GM23338 (cell line): ENCODE results near the gene CARD9. TPM values are rescaled to one million over a fixed set of nuclear protein-coding genes. Genes with fewer than 3 reads are reported as not detected.

Experiments used
- ATAC-seq: fragments of 200-7000 bp; cut with Tn5 transposase; 3 replicates; pipeline ENCODE4 v1.9.1; 2020
- DNase-seq: peaks from one replicate; pipeline ENCODE4 v3.0.0-alpha.2; 2015; ENCODE audit warnings: low spot score
- H2AFZ ChIP-seq: fragments of 200-600 bp; sonication (generic); 2 replicates; pipeline ENCODE4 v1.8.0; 2016; ENCODE audit warnings: antibody characterized with exemption, mild to moderate bottlenecking, moderate library complexity
- H3F3A ChIP-seq: fragments of 200-600 bp; sonication (generic); replicated peaks from 2 replicates; pipeline ENCODE4 v1.8.0; 2017; ENCODE audit warnings: antibody characterized with exemption, mixed run types, low read depth
- H3K27ac ChIP-seq: fragments of 200-600 bp; sonication (generic); 2 replicates; pipeline ENCODE4 v1.6.1; 2016; ENCODE audit warnings: low read depth
- H3K27me3 ChIP-seq: fragments of 200-600 bp; sonication (generic); 2 replicates; pipeline ENCODE4 v1.8.0; 2016; ENCODE audit warnings: mild to moderate bottlenecking, mixed run types, moderate library complexity; ENCODE audit not compliant: insufficient read depth
- H3K36me3 ChIP-seq: fragments of 200-600 bp; sonication (generic); 2 replicates; pipeline ENCODE4 v1.8.0; 2016; ENCODE audit warnings: mild to moderate bottlenecking; ENCODE audit not compliant: insufficient read depth
- H3K4me1 ChIP-seq: fragments of 200-600 bp; sonication (generic); 2 replicates; pipeline ENCODE4 v1.8.0; 2016; ENCODE audit warnings: mild to moderate bottlenecking, moderate library complexity; ENCODE audit not compliant: insufficient read depth
- H3K4me2 ChIP-seq: fragments of 200-600 bp; sonication (generic); 2 replicates; pipeline ENCODE4 v1.7.1; 2017; ENCODE audit warnings: mixed run types
- H3K4me3 ChIP-seq: fragments of 200-600 bp; sonication (generic); 2 replicates; pipeline ENCODE4 v1.6.1; 2016; ENCODE audit warnings: mixed run types
- H3K79me2 ChIP-seq: fragments of 200-600 bp; sonication (generic); replicated peaks from 2 replicates; pipeline ENCODE4 v1.8.0; 2017; ENCODE audit warnings: mild to moderate bottlenecking; ENCODE audit not compliant: insufficient read depth
- H3K9me2 ChIP-seq: fragments of 200-600 bp; sonication (generic); 2 replicates; pipeline ENCODE4 v1.8.0; 2017; ENCODE audit not compliant: insufficient read depth
- H4K20me1 ChIP-seq: fragments of 200-600 bp; sonication (generic); replicated peaks from 2 replicates; pipeline ENCODE4 v1.8.0; 2017; ENCODE audit warnings: mild to moderate bottlenecking; ENCODE audit not compliant: insufficient read depth
- H3K27ac Mint-ChIP-seq: 2 replicates; pipeline ENCODE4 v1.8.0; 2020; ENCODE audit warnings: inconsistent platforms, mild to moderate bottlenecking, moderate library complexity, mixed read lengths
- H3K27me3 Mint-ChIP-seq: 3 replicates; pipeline ENCODE4 v1.8.0; 2022; ENCODE audit warnings: low read depth, mild to moderate bottlenecking, moderate library complexity, mixed read lengths, inconsistent platforms; ENCODE audit not compliant: insufficient read depth, poor library complexity
- H3K36me3 Mint-ChIP-seq: 3 replicates; pipeline ENCODE4 v1.8.0; 2021; ENCODE audit warnings: low read depth, mild to moderate bottlenecking, inconsistent platforms, moderate library complexity, mixed read lengths
- H3K4me1 Mint-ChIP-seq: 3 replicates; pipeline ENCODE4 v1.8.0; 2020; ENCODE audit warnings: mild to moderate bottlenecking, inconsistent platforms, mixed read lengths
- H3K4me3 Mint-ChIP-seq: 3 replicates; pipeline ENCODE4 v1.8.0; 2021; ENCODE audit warnings: moderate library complexity, mild to moderate bottlenecking, inconsistent platforms, mixed read lengths
- H3K9me3 Mint-ChIP-seq: 3 replicates; pipeline ENCODE4 v1.8.0; 2020; ENCODE audit warnings: moderate library complexity, mild to moderate bottlenecking, inconsistent platforms, mixed read lengths
- CREB1 ChIP-seq: fragments of 250-450 bp; sonication (Bioruptor Pico); IDR thresholded peaks from 2 replicates; pipeline ENCODE4 v1.5.0; 2020; ENCODE audit warnings: low read depth, mild to moderate bottlenecking, moderate library complexity
- ETS1 ChIP-seq: IDR thresholded peaks from 2 replicates; pipeline ENCODE4 v1.6.1; 2016; ENCODE audit warnings: antibody characterized with exemption
- EZH2 ChIP-seq: fragments of 200-600 bp; sonication (generic); IDR thresholded peaks from one replicate; pipeline ENCODE4 v1.8.0; 2017; ENCODE audit warnings: antibody characterized with exemption, mild to moderate bottlenecking, low read depth; ENCODE audit not compliant: unreplicated experiment
- EZH2phosphoT487 ChIP-seq: fragments of 200-600 bp; sonication (generic); IDR thresholded peaks from one replicate; pipeline ENCODE4 v1.8.1; 2018; ENCODE audit warnings: antibody characterized with exemption; ENCODE audit not compliant: unreplicated experiment
- JUNB ChIP-seq: IDR thresholded peaks from one replicate; pipeline ENCODE4 v1.6.1; 2016; ENCODE audit warnings: antibody characterized with exemption; ENCODE audit not compliant: unreplicated experiment
- NANOG ChIP-seq: IDR thresholded peaks from 2 replicates; pipeline ENCODE4 v1.6.1; 2016; ENCODE audit warnings: antibody characterized with exemption, borderline replicate concordance
- POLR2AphosphoS5 ChIP-seq: IDR thresholded peaks from 2 replicates; pipeline ENCODE4 v1.6.1; 2016; ENCODE audit warnings: antibody characterized with exemption, low read depth
- REST ChIP-seq: IDR thresholded peaks from one replicate; pipeline ENCODE4 v1.6.1; 2018; ENCODE audit warnings: antibody characterized with exemption; ENCODE audit not compliant: unreplicated experiment
- STAT1 ChIP-seq: IDR thresholded peaks from one replicate; pipeline ENCODE4 v1.6.1; 2016; ENCODE audit warnings: antibody characterized with exemption; ENCODE audit not compliant: unreplicated experiment
- ZNF114 ChIP-seq: fragments of 250-450 bp; sonication (Bioruptor Pico); IDR thresholded peaks from 2 replicates; pipeline ENCODE4 v1.5.0; 2020; ENCODE audit warnings: mild to moderate bottlenecking, moderate library complexity
- ZNF331 ChIP-seq: fragments of 250-450 bp; sonication (Bioruptor Pico); IDR thresholded peaks from 2 replicates; pipeline ENCODE4 v1.5.0; 2020; ENCODE audit warnings: low read depth, mild to moderate bottlenecking, moderate library complexity
- polyA plus RNA-seq: library from polyadenylated mRNA; unstranded; fragments of >200 nt; fragmentation: Nextera tagmentation; extraction: Ambion mirVana; gene quantifications from 2 replicates; pipeline ENCODE4 v1.2.1, GENCODE V29; 2016
- total RNA-seq: library from RNA; depleted of rRNA; stranded (reverse); fragments of >200 nt; shearing (Covaris generic); gene quantifications from 2 replicates; pipeline ENCODE4 v1.2.3, GENCODE V29; 2014
- TF ChIP-seq, protein P1 (sequence below): fragments of 250-450 bp; sonication (Bioruptor Pico); IDR thresholded peaks from 2 replicates; pipeline ENCODE4 v1.5.0; 2020; ENCODE audit warnings: mild to moderate bottlenecking, moderate library complexity
- TF ChIP-seq, protein P2 (sequence below), 2 experiments: fragments of 200-600 bp in 1 of 2; sonication (generic) in 1 of 2; conservative IDR thresholded peaks; 2 replicates each; pipeline versions ENCODE4 v1.5.1 to v1.6.1; 2016 to 2017; ENCODE audit warnings: antibody characterized with exemption in 2 of 2, low read depth in 2 of 2, mild to moderate bottlenecking in 2 of 2, moderate library complexity in 1 of 2

Gene CARD9
- total and polyA plus RNA-seq, 2 experiments from 2014 or later = 0.49 to 0.63 TPM

- DNase-seq = no peak
- Histone ChIP-seq H3K36me3 (peaks cover 5% of the 10 kb centered on the region; the same call in 1 of the 2 replicates), H2AFZ (no peak overlapping the region), H3K27ac (no peak overlapping the region), H3K4me3 (no peak overlapping the region), H3K27me3 (no peaks in the 10 kb centered on the region), H3K9me2 (no peaks in the 10 kb centered on the region), H3K4me2 (no peak overlapping the region), H3K4me1 (no peaks in the 10 kb centered on the region), H3K79me2 (no peaks in the 10 kb centered on the region), H4K20me1 (peaks cover 4% of the 10 kb centered on the region; the same call in 1 of the 2 replicates), H3F3A (0 out of 2 replicates have a peak, but pooled peaks cover 4% of the 10 kb centered on the region)
- Mint-ChIP-seq H3K4me1 (no peaks in the 10 kb centered on the region), H3K9me3 (no peaks in the 10 kb centered on the region), H3K36me3 (peaks cover 70% of the 10 kb centered on the region), H3K27me3 (peaks cover 5% of the 10 kb centered on the region), H3K27ac (no peak overlapping the region), H3K4me3 (no peak overlapping the region)
- ATAC-seq = no peak
- TF ChIP-seq JUNB (no peak), NANOG (no peak), STAT1 (no peak), ZNF114 (CRISPR knock-in tag) (no peak), EZH2 (no peak), EZH2phosphoT487 (no peak), REST (no peak), CREB1 (no peak), ETS1 (no peak), ZNF331 (CRISPR knock-in tag) (no peak), POLR2AphosphoS5 (no peak)
- TF ChIP-seq, protein P1, sequence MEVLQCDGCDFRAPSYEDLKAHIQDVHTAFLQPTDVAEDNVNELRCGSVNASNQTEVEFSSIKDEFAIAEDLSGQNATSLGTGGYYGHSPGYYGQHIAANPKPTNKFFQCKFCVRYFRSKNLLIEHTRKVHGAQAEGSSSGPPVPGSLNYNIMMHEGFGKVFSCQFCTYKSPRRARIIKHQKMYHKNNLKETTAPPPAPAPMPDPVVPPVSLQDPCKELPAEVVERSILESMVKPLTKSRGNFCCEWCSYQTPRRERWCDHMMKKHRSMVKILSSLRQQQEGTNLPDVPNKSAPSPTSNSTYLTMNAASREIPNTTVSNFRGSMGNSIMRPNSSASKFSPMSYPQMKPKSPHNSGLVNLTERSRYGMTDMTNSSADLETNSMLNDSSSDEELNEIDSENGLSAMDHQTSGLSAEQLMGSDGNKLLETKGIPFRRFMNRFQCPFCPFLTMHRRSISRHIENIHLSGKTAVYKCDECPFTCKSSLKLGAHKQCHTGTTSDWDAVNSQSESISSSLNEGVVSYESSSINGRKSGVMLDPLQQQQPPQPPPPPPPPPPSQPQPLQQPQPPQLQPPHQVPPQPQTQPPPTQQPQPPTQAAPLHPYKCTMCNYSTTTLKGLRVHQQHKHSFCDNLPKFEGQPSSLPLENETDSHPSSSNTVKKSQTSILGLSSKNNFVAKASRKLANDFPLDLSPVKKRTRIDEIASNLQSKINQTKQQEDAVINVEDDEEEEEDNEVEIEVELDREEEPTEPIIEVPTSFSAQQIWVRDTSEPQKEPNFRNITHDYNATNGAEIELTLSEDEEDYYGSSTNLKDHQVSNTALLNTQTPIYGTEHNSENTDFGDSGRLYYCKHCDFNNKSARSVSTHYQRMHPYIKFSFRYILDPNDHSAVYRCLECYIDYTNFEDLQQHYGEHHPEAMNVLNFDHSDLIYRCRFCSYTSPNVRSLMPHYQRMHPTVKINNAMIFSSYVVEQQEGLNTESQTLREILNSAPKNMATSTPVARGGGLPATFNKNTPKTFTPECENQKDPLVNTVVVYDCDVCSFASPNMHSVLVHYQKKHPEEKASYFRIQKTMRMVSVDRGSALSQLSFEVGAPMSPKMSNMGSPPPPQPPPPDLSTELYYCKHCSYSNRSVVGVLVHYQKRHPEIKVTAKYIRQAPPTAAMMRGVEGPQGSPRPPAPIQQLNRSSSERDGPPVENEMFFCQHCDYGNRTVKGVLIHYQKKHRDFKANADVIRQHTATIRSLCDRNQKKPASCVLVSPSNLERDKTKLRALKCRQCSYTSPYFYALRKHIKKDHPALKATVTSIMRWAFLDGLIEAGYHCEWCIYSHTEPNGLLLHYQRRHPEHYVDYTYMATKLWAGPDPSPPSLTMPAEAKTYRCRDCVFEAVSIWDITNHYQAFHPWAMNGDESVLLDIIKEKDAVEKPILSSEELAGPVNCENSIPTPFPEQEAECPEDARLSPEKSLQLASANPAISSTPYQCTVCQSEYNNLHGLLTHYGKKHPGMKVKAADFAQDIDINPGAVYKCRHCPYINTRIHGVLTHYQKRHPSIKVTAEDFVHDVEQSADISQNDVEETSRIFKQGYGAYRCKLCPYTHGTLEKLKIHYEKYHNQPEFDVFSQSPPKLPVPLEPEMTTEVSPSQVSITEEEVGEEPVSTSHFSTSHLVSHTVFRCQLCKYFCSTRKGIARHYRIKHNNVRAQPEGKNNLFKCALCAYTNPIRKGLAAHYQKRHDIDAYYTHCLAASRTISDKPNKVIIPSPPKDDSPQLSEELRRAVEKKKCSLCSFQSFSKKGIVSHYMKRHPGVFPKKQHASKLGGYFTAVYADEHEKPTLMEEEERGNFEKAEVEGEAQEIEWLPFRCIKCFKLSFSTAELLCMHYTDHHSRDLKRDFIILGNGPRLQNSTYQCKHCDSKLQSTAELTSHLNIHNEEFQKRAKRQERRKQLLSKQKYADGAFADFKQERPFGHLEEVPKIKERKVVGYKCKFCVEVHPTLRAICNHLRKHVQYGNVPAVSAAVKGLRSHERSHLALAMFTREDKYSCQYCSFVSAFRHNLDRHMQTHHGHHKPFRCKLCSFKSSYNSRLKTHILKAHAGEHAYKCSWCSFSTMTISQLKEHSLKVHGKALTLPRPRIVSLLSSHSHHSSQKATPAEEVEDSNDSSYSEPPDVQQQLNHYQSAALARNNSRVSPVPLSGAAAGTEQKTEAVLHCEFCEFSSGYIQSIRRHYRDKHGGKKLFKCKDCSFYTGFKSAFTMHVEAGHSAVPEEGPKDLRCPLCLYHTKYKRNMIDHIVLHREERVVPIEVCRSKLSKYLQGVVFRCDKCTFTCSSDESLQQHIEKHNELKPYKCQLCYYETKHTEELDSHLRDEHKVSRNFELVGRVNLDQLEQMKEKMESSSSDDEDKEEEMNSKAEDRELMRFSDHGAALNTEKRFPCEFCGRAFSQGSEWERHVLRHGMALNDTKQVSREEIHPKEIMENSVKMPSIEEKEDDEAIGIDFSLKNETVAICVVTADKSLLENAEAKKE (CRISPR knock-in tag) = no peak
- TF ChIP-seq, protein P2, sequence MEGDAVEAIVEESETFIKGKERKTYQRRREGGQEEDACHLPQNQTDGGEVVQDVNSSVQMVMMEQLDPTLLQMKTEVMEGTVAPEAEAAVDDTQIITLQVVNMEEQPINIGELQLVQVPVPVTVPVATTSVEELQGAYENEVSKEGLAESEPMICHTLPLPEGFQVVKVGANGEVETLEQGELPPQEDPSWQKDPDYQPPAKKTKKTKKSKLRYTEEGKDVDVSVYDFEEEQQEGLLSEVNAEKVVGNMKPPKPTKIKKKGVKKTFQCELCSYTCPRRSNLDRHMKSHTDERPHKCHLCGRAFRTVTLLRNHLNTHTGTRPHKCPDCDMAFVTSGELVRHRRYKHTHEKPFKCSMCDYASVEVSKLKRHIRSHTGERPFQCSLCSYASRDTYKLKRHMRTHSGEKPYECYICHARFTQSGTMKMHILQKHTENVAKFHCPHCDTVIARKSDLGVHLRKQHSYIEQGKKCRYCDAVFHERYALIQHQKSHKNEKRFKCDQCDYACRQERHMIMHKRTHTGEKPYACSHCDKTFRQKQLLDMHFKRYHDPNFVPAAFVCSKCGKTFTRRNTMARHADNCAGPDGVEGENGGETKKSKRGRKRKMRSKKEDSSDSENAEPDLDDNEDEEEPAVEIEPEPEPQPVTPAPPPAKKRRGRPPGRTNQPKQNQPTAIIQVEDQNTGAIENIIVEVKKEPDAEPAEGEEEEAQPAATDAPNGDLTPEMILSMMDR (conservative IDR thresholded peaks at IDR 0.05; ENCODE audit: low read depth in 2 of 2) = no peak
Observed at GRCh38 chr9:136422876-136423275, 49.4 kb upstream of the CARD9 start.
